Measurements from ENCODE around the gene CCS. TPM values are rescaled to one million over a fixed set of nuclear protein-coding genes. Genes with fewer than 3 reads are reported as not detected.
A peak's percentile ranks its signal among the peaks of the same experiment; 100 is the strongest.

Gene CCS
- total RNA-seq, 2 donors from 2014 or later, result 26.5 to 33.9 TPM

DNA sequence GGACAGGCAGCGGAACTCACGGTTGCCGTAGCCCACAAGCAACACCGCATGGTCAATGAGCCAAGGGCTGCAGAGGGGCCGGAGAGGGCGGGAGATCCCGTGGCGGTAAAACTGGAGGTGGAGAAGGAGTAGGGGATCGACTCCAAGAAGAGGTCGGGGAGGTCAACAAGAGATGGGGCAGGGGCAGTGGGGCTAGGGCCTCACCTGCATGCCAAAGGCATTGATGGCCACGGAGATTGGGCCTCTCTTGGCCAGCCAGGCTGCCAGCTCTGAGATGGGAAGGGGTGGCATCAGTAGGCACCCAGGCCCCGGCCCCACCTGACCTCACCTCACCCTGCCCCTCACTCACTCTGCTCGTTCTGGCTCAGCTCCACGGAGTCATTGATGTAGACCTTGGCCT lies 28.4 kb upstream of the CCS start:
- no peak overlapping the region for H3K27ac ChIP-seq
- no peaks in the 10 kb centered on the region for H3K27me3 ChIP-seq
- no peak overlapping the region for H3K4me3 ChIP-seq
- H3K36me3 ChIP-seq (replicated peaks in 1 of 2; ENCODE audit: insufficient read depth in 1 of 2, low read depth in 2 of 2), result no peaks in the 10 kb centered on the region
- DNase-seq (no peak), ATAC-seq (no peak)
- H3K4me1 ChIP-seq, result peaks cover 15% of the 10 kb centered on the region
- intact Hi-C loops (cut with DNase I), result no loop called here
- TF ChIP-seq, protein P1, sequence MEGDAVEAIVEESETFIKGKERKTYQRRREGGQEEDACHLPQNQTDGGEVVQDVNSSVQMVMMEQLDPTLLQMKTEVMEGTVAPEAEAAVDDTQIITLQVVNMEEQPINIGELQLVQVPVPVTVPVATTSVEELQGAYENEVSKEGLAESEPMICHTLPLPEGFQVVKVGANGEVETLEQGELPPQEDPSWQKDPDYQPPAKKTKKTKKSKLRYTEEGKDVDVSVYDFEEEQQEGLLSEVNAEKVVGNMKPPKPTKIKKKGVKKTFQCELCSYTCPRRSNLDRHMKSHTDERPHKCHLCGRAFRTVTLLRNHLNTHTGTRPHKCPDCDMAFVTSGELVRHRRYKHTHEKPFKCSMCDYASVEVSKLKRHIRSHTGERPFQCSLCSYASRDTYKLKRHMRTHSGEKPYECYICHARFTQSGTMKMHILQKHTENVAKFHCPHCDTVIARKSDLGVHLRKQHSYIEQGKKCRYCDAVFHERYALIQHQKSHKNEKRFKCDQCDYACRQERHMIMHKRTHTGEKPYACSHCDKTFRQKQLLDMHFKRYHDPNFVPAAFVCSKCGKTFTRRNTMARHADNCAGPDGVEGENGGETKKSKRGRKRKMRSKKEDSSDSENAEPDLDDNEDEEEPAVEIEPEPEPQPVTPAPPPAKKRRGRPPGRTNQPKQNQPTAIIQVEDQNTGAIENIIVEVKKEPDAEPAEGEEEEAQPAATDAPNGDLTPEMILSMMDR (IDR thresholded peaks at IDR 0.05), result no peak
- TF ChIP-seq POLR2A (IDR thresholded peaks at IDR 0.05), result no peak
- H3K9me3 ChIP-seq, result no peaks in the 10 kb centered on the region
- 78 to 96% methylated on average over 7 to 11 of the region's 14 CpGs for WGBS, 2 donors

DNA sequence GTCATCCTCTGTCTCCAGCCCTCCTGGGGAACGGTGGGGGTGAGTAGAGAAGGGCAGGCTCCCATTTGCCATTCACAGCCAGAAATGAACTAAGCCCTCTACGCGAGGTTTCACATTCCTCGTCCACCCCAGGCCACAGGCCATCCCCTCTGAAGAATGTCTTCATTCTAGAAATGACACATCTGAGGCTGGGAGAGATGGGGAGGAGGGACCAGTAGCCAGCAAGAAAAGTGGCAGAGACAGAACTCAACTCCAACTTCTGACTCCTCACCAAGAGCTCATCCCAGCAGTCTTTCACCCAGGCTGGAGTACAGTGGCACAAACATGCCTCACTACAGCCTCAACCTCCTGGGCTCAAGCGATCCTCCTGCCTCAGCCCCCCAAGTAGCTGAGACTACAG lies 28.0 kb upstream of the CCS start:
- no peaks in the 10 kb centered on the region for H3K27me3 ChIP-seq
- no peaks in the 10 kb centered on the region for H3K9me3 ChIP-seq
- ATAC-seq, result no peak
- H3K36me3 ChIP-seq (replicated peaks in 1 of 2; ENCODE audit: insufficient read depth in 1 of 2, low read depth in 2 of 2), result no peaks in the 10 kb centered on the region
- intact Hi-C loops (cut with DNase I), result no loop called here
- DNase-seq, result no peak
- H3K4me1 ChIP-seq, result peaks cover 15% of the 10 kb centered on the region
- no peak for TF ChIP-seq POLR2A (IDR thresholded peaks at IDR 0.05)
- H3K27ac ChIP-seq, result no peak overlapping the region
- WGBS, 2 donors, result 87 to 98% methylated on average over 5 of the region's 5 CpGs
- no peak overlapping the region for H3K4me3 ChIP-seq

DNA sequence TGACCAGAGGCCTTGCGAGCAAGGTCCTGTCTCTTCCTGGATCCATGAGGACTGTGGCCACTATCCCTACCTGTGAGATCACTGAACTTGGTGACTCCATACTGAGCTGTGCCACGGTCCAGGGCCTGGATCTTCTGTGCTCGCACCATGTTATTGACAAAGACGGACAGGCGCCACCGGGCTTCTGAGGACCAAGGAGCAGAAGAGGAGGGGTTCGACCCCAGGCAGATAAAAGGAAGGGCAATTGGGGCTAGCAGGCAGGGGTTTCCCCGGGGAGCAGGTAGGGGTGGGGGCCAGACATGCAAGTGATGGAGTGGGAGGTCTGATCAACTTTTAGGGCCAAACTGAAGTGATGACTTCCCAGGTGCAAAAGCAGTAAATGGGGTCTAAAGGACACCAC lies 26.8 kb upstream of the CCS start:
- no peaks in the 10 kb centered on the region for H3K9me3 ChIP-seq
- H3K4me3 ChIP-seq, result no peak overlapping the region
- DNase-seq (no peak), ATAC-seq (no peak)
- no peaks in the 10 kb centered on the region for H3K27me3 ChIP-seq
- WGBS, 2 donors, result 92 to 95% methylated on average over 7 to 8 of the region's 8 CpGs
- intact Hi-C loops (cut with DNase I), result no loop called here
- peaks cover 15% of the 10 kb centered on the region for H3K4me1 ChIP-seq
- TF ChIP-seq, protein P1 (IDR thresholded peaks at IDR 0.05), result no peak
- no peak for TF ChIP-seq POLR2A (IDR thresholded peaks at IDR 0.05)
- no peaks in the 10 kb centered on the region for H3K36me3 ChIP-seq (replicated peaks in 1 of 2; ENCODE audit: insufficient read depth in 1 of 2, low read depth in 2 of 2)
- H3K27ac ChIP-seq, result no peak overlapping the region

DNA sequence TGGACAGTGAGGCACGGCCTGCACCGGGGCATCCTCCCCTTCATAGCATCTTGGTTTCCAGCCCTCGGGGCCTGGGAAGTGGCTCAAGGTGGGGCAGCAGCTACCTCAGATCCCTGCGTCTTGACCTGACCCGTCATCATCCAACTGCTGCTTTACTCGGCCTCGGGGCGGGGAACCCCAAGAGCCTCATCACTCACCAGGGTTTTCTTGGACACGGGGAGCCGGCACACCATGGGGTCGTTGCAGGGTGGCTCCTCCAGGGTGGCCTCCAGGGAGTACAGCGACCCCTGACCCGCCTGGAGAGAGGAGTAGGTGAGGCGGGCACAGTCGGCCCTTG lies 25.2 kb upstream of the CCS start:
- H3K27ac ChIP-seq, result no peak overlapping the region
- H3K27me3 ChIP-seq, result no peaks in the 10 kb centered on the region
- no peak overlapping the region for H3K4me3 ChIP-seq
- 52% methylated on average over 10 of the region's 15 CpGs; no CpG with 5 or more reads in 1 of the 2 donors for WGBS, 2 donors
- intact Hi-C loops (cut with DNase I), result no loop called here
- TF ChIP-seq POLR2A (IDR thresholded peaks at IDR 0.05), result no peak
- DNase-seq (no peak), ATAC-seq (no peak)
- H3K4me1 ChIP-seq, result peaks cover 15% of the 10 kb centered on the region
- no peaks in the 10 kb centered on the region for H3K36me3 ChIP-seq (replicated peaks in 1 of 2; ENCODE audit: insufficient read depth in 1 of 2, low read depth in 2 of 2)
- no peaks in the 10 kb centered on the region for H3K9me3 ChIP-seq

DNA sequence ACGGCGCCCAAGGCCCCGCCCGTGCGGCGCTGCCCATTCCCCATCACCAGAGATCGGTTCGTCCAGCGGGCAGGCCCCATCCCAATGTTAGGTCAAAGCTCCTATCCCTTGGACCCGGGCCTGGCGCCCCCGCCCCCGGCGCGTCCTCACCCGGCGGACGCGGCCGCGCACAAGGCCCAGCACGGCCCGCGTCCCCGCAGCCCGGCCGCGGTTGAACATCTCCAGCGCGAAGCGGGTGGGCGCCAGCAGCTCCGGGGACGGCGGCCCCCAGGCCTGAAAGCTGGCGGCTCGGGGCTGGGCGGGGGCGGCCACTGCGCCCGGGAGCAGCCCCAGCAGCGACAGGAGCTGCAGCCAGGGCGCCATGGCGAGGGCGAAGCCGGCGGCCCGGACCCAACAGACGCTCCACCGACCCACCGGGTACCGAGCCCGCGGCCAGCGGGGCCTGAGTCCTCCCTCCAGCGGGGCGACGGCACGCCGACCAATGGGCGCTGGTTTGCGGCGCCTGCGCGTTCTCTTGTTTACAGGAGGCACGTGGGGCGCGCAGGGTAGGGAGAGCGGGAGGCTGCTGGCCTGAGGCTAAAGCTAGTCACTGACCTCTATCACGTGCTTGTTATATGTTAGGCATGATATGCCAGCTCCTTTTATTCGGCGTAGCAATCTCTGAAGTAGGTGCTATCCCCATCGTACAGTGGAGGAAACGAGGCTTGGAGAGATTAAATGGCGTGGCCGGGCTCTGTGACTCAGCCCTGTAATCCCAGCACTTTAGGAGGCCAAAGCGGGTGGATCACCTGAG lies 24.7 kb upstream of the CCS start, which contains the start of gene CTSF:
CTSF (minus strand) TSS at position 483 of the 793 bp plus-strand sequence; CDS start at position 363, 120 bp downstream.
- DNase-seq, result peak; percentile 86 to 92 (median 90)

More for the DNA sequence above, 24.7 kb upstream of the CCS start, which contains the start of gene CTSF:
- Histone ChIP-seq H3K9me3 (no peaks in the 10 kb centered on the region), H3K27ac (no peak within 1 kb of the TSS), H3K4me3 (peak within 1 kb of the TSS in 1 of 2 donors; percentile 40), H3K36me3 (replicated peaks in 1 of 2; ENCODE audit: insufficient read depth in 1 of 2, low read depth in 2 of 2) (no peaks in the 10 kb centered on the region), H3K27me3 (no peaks in the 10 kb centered on the region), H3K4me1 (peaks cover 15% of the 10 kb centered on the region)
- WGBS, 2 donors, result 5 to 19% methylated on average over 3 to 60 of the region's 77 CpGs
- intact Hi-C loops (cut with DNase I), result no loop called here
- peak; percentile 97 for ATAC-seq
- peak in 2 of 3 donors; percentile 37 to 39 for TF ChIP-seq POLR2A (IDR thresholded peaks at IDR 0.05)
- TF ChIP-seq, protein P1 (IDR thresholded peaks at IDR 0.05), result no peak

All from body of pancreas (tissue), 4 donors.